Measurements from ENCODE around the gene PSMD13.
"Not testable (repeated sequence)": the region's sequence is repeated elsewhere in the genome, so short reads cannot be mapped to it uniquely, and the experiment has no call there.

Gene PSMD13

DNA sequence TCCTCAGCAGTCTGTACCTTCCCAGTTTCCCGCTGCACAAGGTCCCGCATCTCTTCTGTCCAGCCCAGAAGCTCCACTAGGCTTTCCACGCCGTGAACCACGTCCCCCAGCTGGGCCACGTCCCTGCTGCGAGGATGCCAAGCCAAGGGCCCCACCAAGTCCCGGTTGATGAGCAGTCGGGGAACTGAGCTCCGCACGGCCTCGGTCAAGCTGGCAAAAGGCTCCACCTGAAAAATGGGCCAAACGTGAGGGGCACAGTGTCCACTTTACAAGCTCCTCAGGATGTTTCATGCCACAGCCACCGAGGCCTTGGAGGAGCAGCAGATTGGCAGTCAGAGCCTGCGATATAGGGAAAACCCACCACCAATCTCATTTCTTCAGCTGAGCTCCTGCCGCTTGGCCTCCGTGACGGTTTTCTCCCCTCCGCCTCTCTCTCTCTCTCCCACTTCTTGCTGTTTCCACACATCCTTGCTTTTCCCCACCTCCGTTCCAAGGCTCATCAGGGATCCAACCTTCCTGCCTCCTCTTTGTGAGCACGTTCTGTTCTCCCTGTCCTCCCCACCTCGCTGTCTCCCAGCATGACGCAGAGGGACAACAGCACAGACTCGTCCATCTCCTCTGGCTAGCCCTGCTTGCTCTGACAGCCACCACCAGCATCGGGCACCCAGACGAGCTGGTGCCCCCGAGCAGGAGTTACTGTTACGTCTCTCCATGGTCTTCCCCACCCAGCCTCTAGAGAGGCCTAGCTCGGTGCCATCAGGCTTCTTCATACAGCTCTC lies 17.8 kb upstream of the PSMD13 start:
- Histone ChIP-seq H3K27me3 (ENCODE audit: insufficient read depth, poor library complexity, severe bottlenecking) (no peaks in the 10 kb centered on the region), H3K4me3 (replicated peaks; ENCODE audit: insufficient read depth, low read length) (no peak overlapping the region), H3K27ac (replicated peaks) (no peak overlapping the region)
- DNase-seq (ENCODE audit: low read depth in 1 of 2, low spot score in 1 of 2) = no peak
- TF ChIP-seq GABPA (IDR thresholded peaks at IDR 0.05; ENCODE audit: low read depth) (no peak), SPI1 (IDR thresholded peaks at IDR 0.05; ENCODE audit: borderline replicate concordance, low read depth) (no peak), POLR2AphosphoS5 (IDR thresholded peaks at IDR 0.05; ENCODE audit: low read depth) (no peak)
- TF ChIP-seq, protein P1, sequence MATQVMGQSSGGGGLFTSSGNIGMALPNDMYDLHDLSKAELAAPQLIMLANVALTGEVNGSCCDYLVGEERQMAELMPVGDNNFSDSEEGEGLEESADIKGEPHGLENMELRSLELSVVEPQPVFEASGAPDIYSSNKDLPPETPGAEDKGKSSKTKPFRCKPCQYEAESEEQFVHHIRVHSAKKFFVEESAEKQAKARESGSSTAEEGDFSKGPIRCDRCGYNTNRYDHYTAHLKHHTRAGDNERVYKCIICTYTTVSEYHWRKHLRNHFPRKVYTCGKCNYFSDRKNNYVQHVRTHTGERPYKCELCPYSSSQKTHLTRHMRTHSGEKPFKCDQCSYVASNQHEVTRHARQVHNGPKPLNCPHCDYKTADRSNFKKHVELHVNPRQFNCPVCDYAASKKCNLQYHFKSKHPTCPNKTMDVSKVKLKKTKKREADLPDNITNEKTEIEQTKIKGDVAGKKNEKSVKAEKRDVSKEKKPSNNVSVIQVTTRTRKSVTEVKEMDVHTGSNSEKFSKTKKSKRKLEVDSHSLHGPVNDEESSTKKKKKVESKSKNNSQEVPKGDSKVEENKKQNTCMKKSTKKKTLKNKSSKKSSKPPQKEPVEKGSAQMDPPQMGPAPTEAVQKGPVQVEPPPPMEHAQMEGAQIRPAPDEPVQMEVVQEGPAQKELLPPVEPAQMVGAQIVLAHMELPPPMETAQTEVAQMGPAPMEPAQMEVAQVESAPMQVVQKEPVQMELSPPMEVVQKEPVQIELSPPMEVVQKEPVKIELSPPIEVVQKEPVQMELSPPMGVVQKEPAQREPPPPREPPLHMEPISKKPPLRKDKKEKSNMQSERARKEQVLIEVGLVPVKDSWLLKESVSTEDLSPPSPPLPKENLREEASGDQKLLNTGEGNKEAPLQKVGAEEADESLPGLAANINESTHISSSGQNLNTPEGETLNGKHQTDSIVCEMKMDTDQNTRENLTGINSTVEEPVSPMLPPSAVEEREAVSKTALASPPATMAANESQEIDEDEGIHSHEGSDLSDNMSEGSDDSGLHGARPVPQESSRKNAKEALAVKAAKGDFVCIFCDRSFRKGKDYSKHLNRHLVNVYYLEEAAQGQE (IDR thresholded peaks at IDR 0.05; ENCODE audit: insufficient replicate concordance, low read depth) = no peak
- TF ChIP-seq, protein P2, sequence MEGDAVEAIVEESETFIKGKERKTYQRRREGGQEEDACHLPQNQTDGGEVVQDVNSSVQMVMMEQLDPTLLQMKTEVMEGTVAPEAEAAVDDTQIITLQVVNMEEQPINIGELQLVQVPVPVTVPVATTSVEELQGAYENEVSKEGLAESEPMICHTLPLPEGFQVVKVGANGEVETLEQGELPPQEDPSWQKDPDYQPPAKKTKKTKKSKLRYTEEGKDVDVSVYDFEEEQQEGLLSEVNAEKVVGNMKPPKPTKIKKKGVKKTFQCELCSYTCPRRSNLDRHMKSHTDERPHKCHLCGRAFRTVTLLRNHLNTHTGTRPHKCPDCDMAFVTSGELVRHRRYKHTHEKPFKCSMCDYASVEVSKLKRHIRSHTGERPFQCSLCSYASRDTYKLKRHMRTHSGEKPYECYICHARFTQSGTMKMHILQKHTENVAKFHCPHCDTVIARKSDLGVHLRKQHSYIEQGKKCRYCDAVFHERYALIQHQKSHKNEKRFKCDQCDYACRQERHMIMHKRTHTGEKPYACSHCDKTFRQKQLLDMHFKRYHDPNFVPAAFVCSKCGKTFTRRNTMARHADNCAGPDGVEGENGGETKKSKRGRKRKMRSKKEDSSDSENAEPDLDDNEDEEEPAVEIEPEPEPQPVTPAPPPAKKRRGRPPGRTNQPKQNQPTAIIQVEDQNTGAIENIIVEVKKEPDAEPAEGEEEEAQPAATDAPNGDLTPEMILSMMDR (IDR thresholded peaks at IDR 0.05; ENCODE audit: insufficient read depth, low read length) = no peak

DNA sequence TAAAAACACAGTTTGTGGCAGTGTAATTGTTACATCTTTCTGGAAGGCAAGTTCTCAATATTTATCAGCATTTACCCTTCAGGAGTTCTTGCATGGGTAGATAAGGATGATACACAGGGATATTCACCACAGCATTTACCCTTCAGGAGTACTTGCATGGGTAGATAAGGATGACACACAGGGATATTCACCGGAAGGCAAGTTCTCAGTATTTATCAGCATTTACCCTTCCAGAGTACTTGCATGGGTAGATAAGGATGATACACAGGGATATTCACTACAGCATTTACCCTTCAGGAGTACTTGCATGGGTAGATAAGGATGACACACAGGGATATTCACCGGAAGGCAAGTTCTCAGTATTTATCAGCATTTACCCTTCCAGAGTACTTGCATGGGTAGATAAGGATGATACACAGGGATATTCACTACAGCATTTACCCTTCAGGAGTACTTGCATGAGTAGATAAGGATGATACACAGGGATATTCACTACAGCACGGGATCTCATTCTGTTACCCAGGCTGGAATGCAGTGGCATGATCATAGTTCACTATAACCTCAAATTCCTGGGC lies 16.0 kb upstream of the PSMD13 start:
- DNase-seq (ENCODE audit: low read depth in 1 of 2, low spot score in 1 of 2); H3K27me3 ChIP-seq (ENCODE audit: insufficient read depth, poor library complexity, severe bottlenecking); H3K27ac ChIP-seq (replicated peaks); H3K4me3 ChIP-seq (replicated peaks; ENCODE audit: insufficient read depth, low read length): not testable (repeated sequence)

DNA sequence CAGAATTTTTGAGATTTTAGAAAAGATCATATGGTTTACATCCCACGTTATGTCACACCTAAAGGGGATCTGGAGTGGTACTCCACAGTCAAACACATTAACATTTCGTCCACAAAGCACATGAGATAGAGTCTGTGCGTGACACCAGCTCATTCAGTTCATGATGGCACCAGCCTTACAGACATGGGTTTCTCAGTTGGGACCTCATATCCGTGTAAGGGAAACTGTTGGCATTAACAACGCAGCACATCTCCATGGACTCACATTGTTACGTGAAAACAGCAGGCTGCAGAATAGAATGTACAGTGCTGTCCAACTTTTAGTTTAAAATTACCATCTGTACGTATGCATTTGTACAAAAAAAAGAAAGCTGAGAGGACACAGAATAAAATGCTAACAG lies 15.2 kb upstream of the PSMD13 start:
- no peak for DNase-seq (ENCODE audit: low read depth in 1 of 2, low spot score in 1 of 2)
- no peaks in the 10 kb centered on the region for H3K27me3 ChIP-seq (ENCODE audit: insufficient read depth, poor library complexity, severe bottlenecking)
- TF ChIP-seq, protein P2 (IDR thresholded peaks at IDR 0.05; ENCODE audit: insufficient read depth, low read length) = no peak
- TF ChIP-seq GABPA (IDR thresholded peaks at IDR 0.05; ENCODE audit: low read depth) = no peak
- TF ChIP-seq, protein P1 (IDR thresholded peaks at IDR 0.05; ENCODE audit: insufficient replicate concordance, low read depth) = no peak
- no peak for TF ChIP-seq SPI1 (IDR thresholded peaks at IDR 0.05; ENCODE audit: borderline replicate concordance, low read depth)
- no peak for TF ChIP-seq POLR2AphosphoS5 (IDR thresholded peaks at IDR 0.05; ENCODE audit: low read depth)
- H3K27ac ChIP-seq (replicated peaks) = no peak overlapping the region
- no peak overlapping the region for H3K4me3 ChIP-seq (replicated peaks; ENCODE audit: insufficient read depth, low read length)

DNA sequence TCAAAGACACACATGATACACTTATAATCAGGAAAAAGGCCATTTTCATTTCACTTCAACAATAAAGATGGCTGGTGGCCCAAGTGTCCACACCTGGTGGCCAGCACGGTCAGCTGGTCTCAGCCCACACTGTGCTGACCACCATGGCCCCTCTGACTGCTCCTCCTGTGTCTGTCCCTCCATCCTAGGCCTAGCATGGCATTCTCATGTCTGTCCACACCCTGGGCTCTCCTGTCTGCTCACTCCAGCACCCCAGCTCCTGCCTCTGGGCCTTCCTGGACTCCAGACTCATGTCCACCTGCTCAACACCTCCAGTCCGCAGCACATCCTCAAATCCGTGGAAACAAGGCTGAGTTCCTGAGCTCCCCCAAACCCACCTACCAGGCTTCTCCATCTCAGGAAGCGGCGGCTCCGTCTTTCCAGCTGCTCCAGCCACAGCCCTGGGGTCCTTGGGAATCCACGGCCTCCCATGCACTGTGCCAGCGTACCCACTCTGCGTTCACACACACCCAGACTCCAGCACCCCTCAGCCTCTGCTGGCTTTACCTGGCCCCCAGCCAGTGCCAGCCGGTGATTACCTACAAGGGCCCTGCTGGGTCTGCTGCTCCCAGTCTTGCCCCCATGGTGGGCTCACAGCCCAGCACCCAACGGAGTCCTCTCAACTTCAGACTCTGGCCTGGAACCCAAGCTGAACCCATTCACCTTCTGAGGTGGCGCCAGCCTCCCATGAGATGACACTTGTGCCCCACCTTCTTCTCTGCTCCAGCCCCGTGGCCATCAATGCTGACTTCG lies 14.6 kb upstream of the PSMD13 start:
- no peak overlapping the region for H3K27ac ChIP-seq (replicated peaks)
- H3K4me3 ChIP-seq (replicated peaks; ENCODE audit: insufficient read depth, low read length) = no peak overlapping the region
- no peak for DNase-seq (ENCODE audit: low read depth in 1 of 2, low spot score in 1 of 2)
- TF ChIP-seq, protein P2 (IDR thresholded peaks at IDR 0.05; ENCODE audit: insufficient read depth, low read length) = no peak
- no peak for TF ChIP-seq SPI1 (IDR thresholded peaks at IDR 0.05; ENCODE audit: borderline replicate concordance, low read depth)
- TF ChIP-seq POLR2AphosphoS5 (IDR thresholded peaks at IDR 0.05; ENCODE audit: low read depth) = no peak
- TF ChIP-seq, protein P1 (IDR thresholded peaks at IDR 0.05; ENCODE audit: insufficient replicate concordance, low read depth) = no peak
- TF ChIP-seq GABPA (IDR thresholded peaks at IDR 0.05; ENCODE audit: low read depth) = no peak
- no peaks in the 10 kb centered on the region for H3K27me3 ChIP-seq (ENCODE audit: insufficient read depth, poor library complexity, severe bottlenecking)
